Smooth muscle cell (in vitro differentiated cells): ENCODE data around the gene ABCC3. TPM values are rescaled to one million over a fixed set of nuclear protein-coding genes. Genes with fewer than 3 reads are reported as not detected.

ENCODE experiments used
- DNase-seq: peaks from one replicate; lab custom pipeline; 2025; ENCODE audit not compliant: unreplicated experiment; lab: John Stamatoyannopoulos, UW
- H2AFZ ChIP-seq: fragments of 200-600 bp; sonication (generic); 2 replicates; pipeline ENCODE4 v1.6.0; 2016; ENCODE audit warnings: antibody characterized with exemption, low read depth, mild to moderate bottlenecking
- H3F3A ChIP-seq: fragments of 200-600 bp; sonication (generic); 2 replicates; pipeline ENCODE4 v1.6.0; 2017; ENCODE audit warnings: antibody characterized with exemption, low read depth
- H3K27ac ChIP-seq: fragments of 200-600 bp; sonication (generic); 2 replicates; pipeline ENCODE4 v1.5.1; 2016; ENCODE audit warnings: low read depth, mild to moderate bottlenecking
- H3K27me3 ChIP-seq: fragments of 200-600 bp; sonication (generic); 2 replicates; pipeline ENCODE4 v1.6.1; 2016; ENCODE audit warnings: low read depth, mild to moderate bottlenecking
- H3K36me3 ChIP-seq: fragments of 200-600 bp; sonication (generic); 2 replicates; pipeline ENCODE4 v1.5.1; 2016; ENCODE audit warnings: low read depth
- H3K4me1 ChIP-seq: fragments of 200-600 bp; sonication (generic); 2 replicates; pipeline ENCODE4 v1.5.1; 2016; ENCODE audit warnings: low read depth
- H3K4me2 ChIP-seq: fragments of 200-600 bp; sonication (generic); 2 replicates; pipeline ENCODE4 v1.6.0; 2016; ENCODE audit warnings: mild to moderate bottlenecking
- H3K4me3 ChIP-seq: fragments of 200-600 bp; sonication (generic); 2 replicates; pipeline ENCODE4 v1.5.1; 2016; ENCODE audit warnings: mild to moderate bottlenecking
- H3K79me2 ChIP-seq: fragments of 200-600 bp; sonication (generic); 2 replicates; pipeline ENCODE4 v1.6.0; 2016; ENCODE audit warnings: low read depth, mild to moderate bottlenecking
- H3K9ac ChIP-seq: fragments of 200-600 bp; sonication (generic); 2 replicates; pipeline ENCODE4 v1.6.0; 2016; ENCODE audit warnings: low read depth
- H3K9me3 ChIP-seq: fragments of 200-600 bp; sonication (generic); replicated peaks from 2 replicates; pipeline ENCODE4 v1.5.1; 2016; ENCODE audit warnings: low read depth
- H4K20me1 ChIP-seq: fragments of 200-600 bp; sonication (generic); 2 replicates; pipeline ENCODE4 v1.6.0; 2016; ENCODE audit warnings: low read depth
- WGBS: methylation state at CpG from one replicate; pipeline ENCODE4 v1.1.7; 2016; ENCODE audit warnings: low lambda C conversion rate; 5-methylcytosine and 5-hydroxymethylcytosine counted together
- polyA plus RNA-seq: library from polyadenylated mRNA; unstranded; fragments of >200 nt; fragmentation: Nextera tagmentation; extraction: Ambion mirVana; gene quantifications from 2 replicates; pipeline ENCODE4 v1.2.1, GENCODE V29; 2016
- total RNA-seq: library from RNA; depleted of rRNA; stranded (reverse); fragments of >200 nt; gene quantifications from 2 replicates; pipeline ENCODE4 v1.2.3, GENCODE V29; 2014
- TF ChIP-seq, protein P1 (sequence below): fragments of 200-600 bp; sonication (generic); IDR thresholded peaks from 2 replicates; pipeline ENCODE4 v1.5.1; 2017; ENCODE audit warnings: borderline replicate concordance, mild to moderate bottlenecking, antibody characterized with exemption; ENCODE audit not compliant: insufficient read depth, poor library complexity, severe bottlenecking

The ABCC3 gene
- total and polyA plus RNA-seq, 2 experiments from 2014 or later, result 1.3 TPM

DNA sequence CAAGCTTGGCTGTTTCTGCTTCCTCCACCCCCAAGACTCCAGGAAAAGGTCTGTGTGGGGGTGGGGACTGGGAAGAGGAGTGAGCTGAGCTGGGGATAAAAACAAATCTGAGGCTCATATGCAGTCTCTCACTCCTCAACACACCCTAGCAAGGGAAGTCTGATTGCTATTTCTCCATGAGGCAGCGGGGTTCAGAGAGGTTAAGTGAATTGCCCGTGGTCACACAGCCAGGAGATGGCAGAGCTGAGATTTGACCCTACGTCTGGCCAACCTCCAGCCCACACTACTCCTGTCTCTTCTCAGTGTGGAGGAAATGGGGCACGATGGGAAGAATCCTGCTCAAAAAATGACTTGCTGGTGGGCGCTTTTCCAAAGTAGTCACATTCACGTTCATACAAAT, 4.8 kb upstream of the ABCC3 start:
- H3F3A ChIP-seq, result no peaks in the 10 kb centered on the region
- no peak overlapping the region for H3K9ac ChIP-seq
- H3K4me3 ChIP-seq, result no peak overlapping the region
- no peak overlapping the region for H3K27ac ChIP-seq
- no peak for DNase-seq
- H2AFZ ChIP-seq, result no peak overlapping the region
- peaks cover 12% of the 10 kb centered on the region for H3K4me1 ChIP-seq
- H4K20me1 ChIP-seq, result no peaks in the 10 kb centered on the region
- H3K9me3 ChIP-seq, result no peaks in the 10 kb centered on the region
- no peaks in the 10 kb centered on the region for H3K79me2 ChIP-seq
- peaks cover 27% of the 10 kb centered on the region for H3K27me3 ChIP-seq
- 88% methylated on average over 6 of the region's 6 CpGs for WGBS
- no peak overlapping the region for H3K4me2 ChIP-seq
- TF ChIP-seq, protein P1, sequence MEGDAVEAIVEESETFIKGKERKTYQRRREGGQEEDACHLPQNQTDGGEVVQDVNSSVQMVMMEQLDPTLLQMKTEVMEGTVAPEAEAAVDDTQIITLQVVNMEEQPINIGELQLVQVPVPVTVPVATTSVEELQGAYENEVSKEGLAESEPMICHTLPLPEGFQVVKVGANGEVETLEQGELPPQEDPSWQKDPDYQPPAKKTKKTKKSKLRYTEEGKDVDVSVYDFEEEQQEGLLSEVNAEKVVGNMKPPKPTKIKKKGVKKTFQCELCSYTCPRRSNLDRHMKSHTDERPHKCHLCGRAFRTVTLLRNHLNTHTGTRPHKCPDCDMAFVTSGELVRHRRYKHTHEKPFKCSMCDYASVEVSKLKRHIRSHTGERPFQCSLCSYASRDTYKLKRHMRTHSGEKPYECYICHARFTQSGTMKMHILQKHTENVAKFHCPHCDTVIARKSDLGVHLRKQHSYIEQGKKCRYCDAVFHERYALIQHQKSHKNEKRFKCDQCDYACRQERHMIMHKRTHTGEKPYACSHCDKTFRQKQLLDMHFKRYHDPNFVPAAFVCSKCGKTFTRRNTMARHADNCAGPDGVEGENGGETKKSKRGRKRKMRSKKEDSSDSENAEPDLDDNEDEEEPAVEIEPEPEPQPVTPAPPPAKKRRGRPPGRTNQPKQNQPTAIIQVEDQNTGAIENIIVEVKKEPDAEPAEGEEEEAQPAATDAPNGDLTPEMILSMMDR, result no peak
- H3K36me3 ChIP-seq, result no peaks in the 10 kb centered on the region

DNA sequence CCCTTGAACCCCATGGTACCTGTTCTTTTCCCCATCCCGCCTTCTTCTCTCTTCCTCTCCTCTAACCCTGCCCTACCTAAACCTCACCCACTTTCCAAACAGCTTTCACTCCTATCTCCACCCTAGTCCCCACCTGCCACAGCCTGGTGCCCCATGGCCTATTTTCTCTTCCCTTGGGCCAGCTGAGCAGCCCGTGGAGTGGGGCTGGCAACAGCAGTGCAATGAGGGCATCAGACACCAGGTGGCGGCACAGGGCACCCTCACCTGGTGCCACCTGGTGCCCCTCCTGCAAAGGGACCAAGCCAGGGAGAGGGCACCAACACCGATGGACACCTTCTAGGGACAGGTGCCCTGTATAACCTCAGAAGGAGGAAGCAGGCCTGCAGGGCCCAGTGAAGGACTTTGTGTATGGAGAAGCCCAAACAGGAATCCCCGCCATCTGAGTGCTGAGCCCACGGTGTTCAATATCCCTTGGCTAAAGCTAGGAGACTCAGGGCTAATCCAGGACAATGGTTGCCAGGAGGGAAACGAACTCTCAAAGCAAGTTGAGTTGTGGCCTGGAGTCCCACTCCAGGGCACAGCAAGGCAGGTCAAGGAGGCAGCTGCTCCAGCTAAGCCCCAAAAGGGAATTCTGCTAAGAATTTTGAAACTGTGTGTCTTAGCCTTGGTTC, 4.0 kb upstream of the ABCC3 start:
- Histone ChIP-seq H3K9me3 (no peaks in the 10 kb centered on the region), H3K79me2 (no peaks in the 10 kb centered on the region), H3K4me2 (no peak overlapping the region), H2AFZ (no peak overlapping the region), H3K27ac (no peak overlapping the region), H3F3A (no peaks in the 10 kb centered on the region), H3K36me3 (no peaks in the 10 kb centered on the region), H3K4me1 (peaks cover 17% of the 10 kb centered on the region), H4K20me1 (no peaks in the 10 kb centered on the region), H3K4me3 (no peak overlapping the region), H3K27me3 (peaks cover 35% of the 10 kb centered on the region), H3K9ac (no peak overlapping the region)
- DNase-seq, result no peak
- TF ChIP-seq, protein P1, result peak; percentile 68
- WGBS, result 70% methylated on average over 7 of the region's 7 CpGs

DNA sequence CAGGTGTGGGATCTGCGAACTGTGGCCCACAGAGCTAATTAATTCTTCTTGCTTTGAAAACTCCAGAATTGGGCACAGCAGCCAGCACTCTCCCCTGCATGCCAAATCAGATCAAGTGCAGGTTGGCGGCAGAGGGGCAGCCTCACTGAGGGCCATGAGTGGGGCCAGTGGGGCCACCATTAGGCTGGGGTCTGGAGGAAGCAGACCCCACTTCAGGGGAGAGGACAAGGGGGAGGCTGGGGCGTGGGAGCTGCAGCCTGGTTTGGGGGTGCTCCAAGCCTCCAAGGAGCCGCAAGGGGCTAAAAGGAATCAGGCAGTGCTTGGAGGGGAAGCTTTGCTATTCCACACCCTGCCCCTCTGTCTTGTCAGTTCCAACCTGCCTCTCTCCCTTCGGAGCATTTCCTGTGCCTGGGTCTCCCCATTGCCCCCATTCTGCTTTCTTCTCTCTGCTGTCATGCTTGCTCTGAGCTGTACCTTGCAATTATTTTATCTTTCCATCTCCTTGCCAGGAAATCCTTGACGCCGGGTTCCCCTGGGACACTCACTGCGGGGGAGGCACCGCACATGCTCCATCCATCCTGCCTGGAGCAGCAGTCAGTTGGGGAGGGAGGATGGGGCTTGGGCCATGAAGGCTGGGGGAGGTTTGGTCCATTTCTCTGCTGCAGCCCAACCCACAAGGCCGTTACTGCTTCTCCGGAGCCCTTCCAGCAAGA, 3.3 kb upstream of the ABCC3 start:
- no peaks in the 10 kb centered on the region for H3K36me3 ChIP-seq
- peaks cover 17% of the 10 kb centered on the region for H3K4me1 ChIP-seq
- H3K9me3 ChIP-seq, result no peaks in the 10 kb centered on the region
- no peaks in the 10 kb centered on the region for H4K20me1 ChIP-seq
- H3K4me2 ChIP-seq, result no peak overlapping the region
- no peak overlapping the region for H3K4me3 ChIP-seq
- H3K27ac ChIP-seq, result no peak overlapping the region
- TF ChIP-seq, protein P1, result no peak
- no peak for DNase-seq
- H3F3A ChIP-seq, result no peaks in the 10 kb centered on the region
- 77% methylated on average over 9 of the region's 11 CpGs for WGBS
- no peak overlapping the region for H2AFZ ChIP-seq
- peaks cover 42% of the 10 kb centered on the region for H3K27me3 ChIP-seq
- H3K79me2 ChIP-seq, result no peaks in the 10 kb centered on the region
- H3K9ac ChIP-seq, result no peak overlapping the region
